ENCODE data around the gene COL5A1. TPM values are rescaled to one million over a fixed set of nuclear protein-coding genes. Genes with fewer than 3 reads are reported as not detected.

COL5A1 gene
- total and polyA plus RNA-seq, 2 experiments from 2014 or later: 211 to 812 TPM

DNA sequence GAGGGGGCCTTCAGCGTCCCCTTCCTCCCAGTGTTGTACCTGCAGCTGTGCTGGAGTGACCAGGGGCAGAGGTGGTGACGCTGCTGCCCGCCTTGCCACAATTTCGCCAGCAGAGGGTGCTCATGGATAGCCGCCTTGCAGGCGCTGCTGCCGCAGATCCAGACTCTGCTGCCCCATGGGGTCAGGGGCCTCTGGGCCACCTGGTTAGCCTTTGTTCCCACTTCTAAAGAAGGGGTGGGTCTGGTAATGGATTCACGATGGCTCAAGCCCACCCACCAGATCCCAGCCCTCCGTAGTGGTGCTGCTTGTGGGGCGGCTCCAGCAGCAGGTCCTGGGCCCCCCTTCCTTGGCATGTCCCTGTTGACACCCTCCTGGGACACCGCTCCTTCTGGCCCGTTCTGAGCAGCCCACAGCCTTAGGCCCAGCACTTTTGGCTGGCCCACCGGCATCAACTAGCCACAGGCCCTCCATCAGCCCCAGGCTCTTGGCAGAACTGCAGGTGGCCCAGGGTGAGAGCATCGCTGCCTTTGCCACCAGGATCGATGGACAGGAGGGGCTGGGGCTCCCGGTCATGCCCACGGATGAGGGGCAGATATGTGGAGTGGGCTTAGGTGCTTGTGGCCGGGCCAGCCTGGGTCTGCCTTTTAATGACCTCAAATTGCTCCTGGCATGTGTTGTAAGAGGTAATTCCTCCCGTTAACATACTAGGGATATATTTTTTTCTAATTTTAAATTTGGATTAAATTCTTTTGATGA, 57.2 kb downstream of the COL5A1 start:
- Histone ChIP-seq H3F3A (ENCODE audit: insufficient read depth) (peaks cover 43% of the 10 kb centered on the region), H3K4me1 (ENCODE audit: insufficient read depth) (no peaks in the 10 kb centered on the region), H4K20me1 (ENCODE audit: insufficient read depth) (peaks cover 8% of the 10 kb centered on the region; the same call in 1 of the 2 replicates), H3K27me3 (replicated peaks; ENCODE audit: insufficient read depth) (no peaks in the 10 kb centered on the region), H3K9me3 (ENCODE audit: low read depth) (no peaks in the 10 kb centered on the region), H3K4me2 (ENCODE audit: unreplicated experiment) (no peak overlapping the region), H3K36me3 (ENCODE audit: low read depth) (peaks cover 31% of the 10 kb centered on the region), H3K9me2 (ENCODE audit: insufficient read depth) (no peaks in the 10 kb centered on the region), H3K9ac (no peak overlapping the region), H3K79me2 (ENCODE audit: insufficient read depth) (peaks cover 100% of the 10 kb centered on the region), H3K4me3 (no peak overlapping the region), H2AFZ (no peak overlapping the region), H3K27ac (0 out of 2 replicates have a peak overlapping the region, but pooled peaks have one; percentile 18)
- no peak for TF ChIP-seq EZH2phosphoT487 (IDR thresholded peaks at IDR 0.05; ENCODE audit: insufficient read depth, low read depth)
- TF ChIP-seq EZH2 (IDR thresholded peaks at IDR 0.05; ENCODE audit: insufficient read depth, poor library complexity, severe bottlenecking): no peak
- 66 to 67% methylated on average over 19 of the region's 19 CpGs for WGBS, 2 experiments (ENCODE audit: low coverage in 1 of 2, low lambda C conversion rate in 2 of 2, missing lambda C conversion rate in 2 of 2)
- DNase-seq: peak; percentile 50
- in situ Hi-C loops (cut with MboI): no loop called here

DNA sequence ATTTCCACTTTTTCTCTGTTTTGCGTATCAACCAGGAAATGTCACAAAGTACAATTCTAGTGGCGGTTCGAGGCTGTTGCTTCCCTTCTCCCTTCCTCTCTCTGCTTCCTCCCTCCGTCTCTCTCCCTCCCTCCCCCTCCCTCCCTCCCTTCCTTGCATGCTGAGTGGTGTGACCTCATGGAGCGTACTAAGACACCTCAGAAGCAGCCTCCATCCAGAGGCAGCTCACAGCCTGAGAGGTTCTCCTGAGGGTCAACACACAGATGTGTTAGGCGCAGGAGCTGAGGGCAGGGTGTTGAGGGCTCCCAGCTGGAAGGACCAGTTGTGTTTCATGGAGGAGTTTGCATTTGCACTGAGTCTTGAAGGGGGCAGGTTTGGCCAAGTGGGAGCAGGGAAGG, 57.7 kb downstream of the COL5A1 start:
- H3K79me2 ChIP-seq (ENCODE audit: insufficient read depth): peaks cover 100% of the 10 kb centered on the region
- H2AFZ ChIP-seq: no peak overlapping the region
- no peak overlapping the region for H3K27ac ChIP-seq
- no peaks in the 10 kb centered on the region for H3K9me3 ChIP-seq (ENCODE audit: low read depth)
- WGBS, 2 experiments (ENCODE audit: low coverage in 1 of 2, low lambda C conversion rate in 2 of 2, missing lambda C conversion rate in 2 of 2): 94 to 95% methylated on average over 3 to 6 of the region's 6 CpGs
- in situ Hi-C loops (cut with MboI): no loop called here
- DNase-seq: no peak
- H3K4me2 ChIP-seq (ENCODE audit: unreplicated experiment): no peak overlapping the region
- no peak overlapping the region for H3K9ac ChIP-seq
- peaks cover 8% of the 10 kb centered on the region; the same call in 1 of the 2 replicates for H4K20me1 ChIP-seq (ENCODE audit: insufficient read depth)
- H3K9me2 ChIP-seq (ENCODE audit: insufficient read depth): no peaks in the 10 kb centered on the region
- no peaks in the 10 kb centered on the region for H3K4me1 ChIP-seq (ENCODE audit: insufficient read depth)
- no peak for TF ChIP-seq EZH2 (IDR thresholded peaks at IDR 0.05; ENCODE audit: insufficient read depth, poor library complexity, severe bottlenecking)
- TF ChIP-seq EZH2phosphoT487 (IDR thresholded peaks at IDR 0.05; ENCODE audit: insufficient read depth, low read depth): no peak
- peaks cover 37% of the 10 kb centered on the region for H3K36me3 ChIP-seq (ENCODE audit: low read depth)
- H3K4me3 ChIP-seq: no peak overlapping the region
- H3K27me3 ChIP-seq (replicated peaks; ENCODE audit: insufficient read depth): no peaks in the 10 kb centered on the region
- peaks cover 43% of the 10 kb centered on the region for H3F3A ChIP-seq (ENCODE audit: insufficient read depth)

DNA sequence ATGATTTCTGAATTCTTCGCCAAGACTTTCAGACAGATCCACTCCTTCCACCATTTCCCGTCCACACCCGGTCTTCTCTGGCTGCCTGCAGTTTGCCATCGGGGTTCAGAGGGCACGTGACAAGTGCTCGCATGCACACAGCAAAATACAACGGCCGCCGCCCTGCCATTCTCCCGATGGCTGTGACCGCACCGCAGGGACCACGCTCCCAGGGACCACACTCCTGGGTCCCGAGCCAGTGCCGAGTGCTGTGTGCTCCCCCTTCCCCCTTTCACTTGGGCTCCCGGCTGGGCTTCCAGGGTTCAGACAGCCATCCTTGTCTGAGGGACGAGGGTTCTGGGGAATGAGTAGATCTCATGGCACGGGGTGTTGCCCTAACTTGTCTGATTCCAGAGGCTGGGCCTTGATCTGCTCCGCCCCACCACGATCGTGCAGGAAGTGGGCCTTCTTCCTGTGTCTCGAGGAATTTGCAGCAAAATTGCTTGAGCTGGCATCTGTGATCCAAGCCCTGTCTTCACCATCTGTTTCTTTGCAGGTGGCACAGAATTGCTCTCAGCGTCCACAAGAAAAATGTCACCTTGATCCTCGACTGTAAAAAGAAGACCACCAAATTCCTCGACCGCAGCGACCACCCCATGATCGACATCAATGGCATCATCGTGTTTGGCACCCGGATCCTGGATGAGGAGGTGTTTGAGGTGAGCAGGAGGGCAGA, 59.2 kb downstream of the COL5A1 start:
- 84 to 87% methylated on average over 30 of the region's 30 CpGs for WGBS, 2 experiments (ENCODE audit: low coverage in 1 of 2, low lambda C conversion rate in 2 of 2, missing lambda C conversion rate in 2 of 2)

DNA sequence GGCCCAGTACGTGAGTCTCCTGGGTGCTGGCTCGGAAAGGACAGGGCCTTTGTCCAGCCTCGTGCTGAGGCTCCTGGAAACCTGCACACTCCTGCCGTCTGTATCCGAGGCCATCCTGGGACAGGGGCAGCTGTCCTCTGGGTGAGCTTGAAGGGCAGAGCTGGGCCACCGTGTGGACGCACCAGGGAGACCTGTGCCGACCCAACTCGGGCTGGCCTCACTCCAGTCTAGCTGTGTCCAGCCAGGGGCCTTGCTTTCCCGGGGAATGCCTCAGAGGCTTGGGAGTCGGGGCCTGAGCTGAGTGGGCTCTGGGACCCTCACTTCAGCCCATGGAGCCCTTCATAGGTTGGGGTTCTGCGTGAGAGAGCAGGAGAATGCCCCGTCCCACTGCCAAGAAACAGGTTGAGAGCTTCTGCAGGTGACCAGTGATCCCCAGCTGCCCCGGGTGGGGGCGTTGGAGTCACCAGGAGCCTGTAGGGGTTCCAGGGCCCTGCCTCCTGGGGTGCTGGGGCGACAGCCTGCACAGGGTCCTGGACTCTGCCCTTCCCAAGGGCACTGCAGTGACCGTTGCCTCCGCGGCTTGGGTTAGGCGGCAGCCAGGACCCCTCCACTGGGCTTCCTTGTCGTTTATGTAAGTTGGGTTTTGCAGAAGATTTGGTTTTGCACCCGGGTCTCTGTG, 60.1 kb downstream of the COL5A1 start:
- H3K9ac ChIP-seq: no peak overlapping the region
- no peak overlapping the region for H3K27ac ChIP-seq
- H3K4me2 ChIP-seq (ENCODE audit: unreplicated experiment): no peak overlapping the region
- WGBS, 2 experiments (ENCODE audit: low coverage in 1 of 2, low lambda C conversion rate in 2 of 2, missing lambda C conversion rate in 2 of 2): 87 to 90% methylated on average over 21 to 22 of the region's 22 CpGs
- H3F3A ChIP-seq (ENCODE audit: insufficient read depth): peaks cover 38% of the 10 kb centered on the region
- H3K4me3 ChIP-seq: no peak overlapping the region
- H3K4me1 ChIP-seq (ENCODE audit: insufficient read depth): peaks cover 8% of the 10 kb centered on the region; the same call in 1 of the 2 replicates
- peaks cover 100% of the 10 kb centered on the region for H3K79me2 ChIP-seq (ENCODE audit: insufficient read depth)
- H2AFZ ChIP-seq: no peak overlapping the region
- no peak for DNase-seq
- no peaks in the 10 kb centered on the region for H3K9me2 ChIP-seq (ENCODE audit: insufficient read depth)
- H3K27me3 ChIP-seq (replicated peaks; ENCODE audit: insufficient read depth): no peaks in the 10 kb centered on the region
- TF ChIP-seq EZH2phosphoT487 (IDR thresholded peaks at IDR 0.05; ENCODE audit: insufficient read depth, low read depth): no peak
- TF ChIP-seq EZH2 (IDR thresholded peaks at IDR 0.05; ENCODE audit: insufficient read depth, poor library complexity, severe bottlenecking): no peak
- no peaks in the 10 kb centered on the region for H3K9me3 ChIP-seq (ENCODE audit: low read depth)
- in situ Hi-C loops (cut with MboI): no loop called here
- peaks cover 11% of the 10 kb centered on the region; the same call in 1 of the 2 replicates for H4K20me1 ChIP-seq (ENCODE audit: insufficient read depth)
- H3K36me3 ChIP-seq (ENCODE audit: low read depth): peaks cover 38% of the 10 kb centered on the region

More for the DNA sequence above, 59.2 kb downstream of the COL5A1 start:
- Histone ChIP-seq H3K4me1 (ENCODE audit: insufficient read depth) (no peaks in the 10 kb centered on the region), H3K4me3 (no peak overlapping the region), H3K9me2 (ENCODE audit: insufficient read depth) (no peaks in the 10 kb centered on the region), H3F3A (ENCODE audit: insufficient read depth) (peaks cover 44% of the 10 kb centered on the region), H3K9me3 (ENCODE audit: low read depth) (no peaks in the 10 kb centered on the region), H3K4me2 (ENCODE audit: unreplicated experiment) (no peak overlapping the region), H3K9ac (no peak overlapping the region), H3K27ac (no peak overlapping the region), H3K79me2 (ENCODE audit: insufficient read depth) (peaks cover 100% of the 10 kb centered on the region), H4K20me1 (ENCODE audit: insufficient read depth) (peaks cover 8% of the 10 kb centered on the region; the same call in 1 of the 2 replicates), H2AFZ (no peak overlapping the region), H3K36me3 (ENCODE audit: low read depth) (peaks cover 38% of the 10 kb centered on the region), H3K27me3 (replicated peaks; ENCODE audit: insufficient read depth) (no peaks in the 10 kb centered on the region)
- in situ Hi-C loops (cut with MboI): no loop called here
- no peak for TF ChIP-seq EZH2 (IDR thresholded peaks at IDR 0.05; ENCODE audit: insufficient read depth, poor library complexity, severe bottlenecking)
- TF ChIP-seq EZH2phosphoT487 (IDR thresholded peaks at IDR 0.05; ENCODE audit: insufficient read depth, low read depth): no peak
- no peak for DNase-seq
